ENCODE results near the gene GIT2.

DNA sequence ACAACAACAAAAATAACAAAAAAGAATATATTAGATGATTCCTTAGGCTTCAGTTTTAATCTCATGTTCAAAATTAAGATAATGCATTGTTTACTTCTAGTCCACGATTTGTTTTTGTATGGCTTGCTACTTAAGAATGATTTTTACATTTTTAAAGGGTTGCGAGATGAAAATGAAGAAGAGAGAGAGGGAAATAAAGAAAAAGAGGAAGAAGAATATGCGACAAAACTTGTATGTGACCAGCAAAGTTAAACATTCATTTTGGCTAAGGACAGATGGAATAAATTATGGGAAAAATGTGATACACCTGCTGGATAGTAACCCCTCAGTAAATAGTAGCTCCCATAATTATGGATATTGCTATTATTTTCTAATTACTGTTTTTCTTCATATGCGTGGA is 1.2 kb upstream of the GIT2 start:
- TF ChIP-seq EZH2 (IDR thresholded peaks at IDR 0.05; ENCODE audit: low read depth), result no peak
- TF ChIP-seq, protein P1, sequence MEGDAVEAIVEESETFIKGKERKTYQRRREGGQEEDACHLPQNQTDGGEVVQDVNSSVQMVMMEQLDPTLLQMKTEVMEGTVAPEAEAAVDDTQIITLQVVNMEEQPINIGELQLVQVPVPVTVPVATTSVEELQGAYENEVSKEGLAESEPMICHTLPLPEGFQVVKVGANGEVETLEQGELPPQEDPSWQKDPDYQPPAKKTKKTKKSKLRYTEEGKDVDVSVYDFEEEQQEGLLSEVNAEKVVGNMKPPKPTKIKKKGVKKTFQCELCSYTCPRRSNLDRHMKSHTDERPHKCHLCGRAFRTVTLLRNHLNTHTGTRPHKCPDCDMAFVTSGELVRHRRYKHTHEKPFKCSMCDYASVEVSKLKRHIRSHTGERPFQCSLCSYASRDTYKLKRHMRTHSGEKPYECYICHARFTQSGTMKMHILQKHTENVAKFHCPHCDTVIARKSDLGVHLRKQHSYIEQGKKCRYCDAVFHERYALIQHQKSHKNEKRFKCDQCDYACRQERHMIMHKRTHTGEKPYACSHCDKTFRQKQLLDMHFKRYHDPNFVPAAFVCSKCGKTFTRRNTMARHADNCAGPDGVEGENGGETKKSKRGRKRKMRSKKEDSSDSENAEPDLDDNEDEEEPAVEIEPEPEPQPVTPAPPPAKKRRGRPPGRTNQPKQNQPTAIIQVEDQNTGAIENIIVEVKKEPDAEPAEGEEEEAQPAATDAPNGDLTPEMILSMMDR (conservative IDR thresholded peaks at IDR 0.05), result no peak
